Mucosa of rectum (tissue), 2 donors: ENCODE results near the gene IQCK.

Experiments used
- H3K27ac ChIP-seq, 2 donors: one replicate each; pipeline ENCODE4 v1.7.0; 2013; ENCODE audit warnings: inconsistent platforms in 2 of 2, low read depth in 2 of 2, low read length in 2 of 2
- H3K27me3 ChIP-seq, 2 donors: one replicate each; pipeline ENCODE4 v1.7.0; 2013; ENCODE audit warnings: low read length in 2 of 2; ENCODE audit not compliant: control insufficient read depth in 2 of 2, insufficient read depth in 2 of 2
- H3K36me3 ChIP-seq, 2 donors: one replicate each; pipeline ENCODE4 v1.7.0; 2013; ENCODE audit warnings: low read length in 2 of 2; ENCODE audit not compliant: control insufficient read depth in 2 of 2, insufficient read depth in 2 of 2
- H3K4me1 ChIP-seq, 2 donors: one replicate each; pipeline ENCODE4 v1.7.0; 2013; ENCODE audit warnings: low read length in 2 of 2, mild to moderate bottlenecking in 1 of 2; ENCODE audit not compliant: control insufficient read depth in 2 of 2, insufficient read depth in 2 of 2
- H3K4me3 ChIP-seq, 2 donors: one replicate each; pipeline ENCODE4 v1.7.0; 2013; ENCODE audit warnings: low read length in 2 of 2
- H3K9ac ChIP-seq, 2 donors: one replicate each; pipeline ENCODE4 v1.7.0; 2013; ENCODE audit warnings: low read length in 2 of 2, low read depth in 1 of 2, mild to moderate bottlenecking in 1 of 2
- H3K9me3 ChIP-seq, 2 donors: one replicate each; pipeline ENCODE4 v1.7.0; 2013; ENCODE audit warnings: low read length in 2 of 2; ENCODE audit not compliant: control insufficient read depth in 2 of 2
- donor health status: healthy.
- donor health status: Normal muscosa, but diverticular disease.

The IQCK gene

GRCh38 chr16:19707569-19708295, 10.3 kb upstream of the IQCK start:
- no peak overlapping the region for H3K27ac ChIP-seq
- peaks cover 0 to 3% of the 10 kb centered on the region in 2 donors for H3K4me1 ChIP-seq
- H3K36me3 ChIP-seq = peaks cover 31 to 66% of the 10 kb centered on the region in 2 donors
- H3K9ac ChIP-seq = no peak overlapping the region
- H3K27me3 ChIP-seq = no peaks in the 10 kb centered on the region
- H3K9me3 ChIP-seq = no peaks in the 10 kb centered on the region
- H3K4me3 ChIP-seq = no peak overlapping the region

- no peaks in the 10 kb centered on the region for H3K27me3 ChIP-seq
- H3K27ac ChIP-seq = no peak overlapping the region
- H3K36me3 ChIP-seq = peaks cover 33 to 60% of the 10 kb centered on the region in 2 donors
- no peaks in the 10 kb centered on the region for H3K9me3 ChIP-seq
- no peak overlapping the region for H3K9ac ChIP-seq
- H3K4me1 ChIP-seq = peaks cover 0 to 3% of the 10 kb centered on the region in 2 donors
- H3K4me3 ChIP-seq = no peak overlapping the region
Observed at GRCh38 chr16:19708296-19709205, 9.5 kb upstream of the IQCK start.

GRCh38 chr16:19709381-19710136, 8.5 kb upstream of the IQCK start:
- Histone ChIP-seq H3K4me3 (no peak overlapping the region), H3K27ac (no peak overlapping the region), H3K27me3 (no peaks in the 10 kb centered on the region), H3K4me1 (peaks cover 0 to under 1% of the 10 kb centered on the region in 2 donors), H3K9ac (no peak overlapping the region), H3K9me3 (no peaks in the 10 kb centered on the region), H3K36me3 (peaks cover 35 to 58% of the 10 kb centered on the region in 2 donors)

GRCh38 chr16:19710191-19710908, 7.7 kb upstream of the IQCK start:
- Histone ChIP-seq H3K27me3 (no peaks in the 10 kb centered on the region), H3K27ac (no peak overlapping the region), H3K4me1 (no peaks in the 10 kb centered on the region), H3K4me3 (no peak overlapping the region), H3K9ac (no peak overlapping the region), H3K9me3 (no peaks in the 10 kb centered on the region), H3K36me3 (peaks cover 28 to 53% of the 10 kb centered on the region in 2 donors)

- H3K36me3 ChIP-seq = peaks cover 25 to 48% of the 10 kb centered on the region in 2 donors
- H3K4me3 ChIP-seq = no peak overlapping the region
- H3K9me3 ChIP-seq = no peaks in the 10 kb centered on the region
- H3K9ac ChIP-seq = no peak overlapping the region
- no peak overlapping the region for H3K27ac ChIP-seq
- H3K27me3 ChIP-seq = no peaks in the 10 kb centered on the region
- peaks cover 5 to 7% of the 10 kb centered on the region in 2 donors for H3K4me1 ChIP-seq
Observed at GRCh38 chr16:19710991-19711545, 7.0 kb upstream of the IQCK start.

- no peaks in the 10 kb centered on the region for H3K9me3 ChIP-seq
- peaks cover 21 to 42% of the 10 kb centered on the region in 2 donors for H3K36me3 ChIP-seq
- no peak overlapping the region for H3K27ac ChIP-seq
- no peak overlapping the region for H3K9ac ChIP-seq
- H3K4me3 ChIP-seq = no peak overlapping the region
- peaks cover 8 to 12% of the 10 kb centered on the region in 2 donors for H3K4me1 ChIP-seq
- H3K27me3 ChIP-seq = no peaks in the 10 kb centered on the region
Observed at GRCh38 chr16:19711643-19712042, 6.4 kb upstream of the IQCK start.

- no peaks in the 10 kb centered on the region for H3K9me3 ChIP-seq
- H3K4me1 ChIP-seq = peaks cover 14 to 18% of the 10 kb centered on the region in 2 donors
- H3K27ac ChIP-seq = no peak overlapping the region
- H3K36me3 ChIP-seq = peaks cover 20 to 40% of the 10 kb centered on the region in 2 donors
- no peaks in the 10 kb centered on the region for H3K27me3 ChIP-seq
- no peak overlapping the region for H3K9ac ChIP-seq
- no peak overlapping the region for H3K4me3 ChIP-seq
Observed at GRCh38 chr16:19712418-19713058, 5.5 kb upstream of the IQCK start.

- H3K27me3 ChIP-seq = no peaks in the 10 kb centered on the region
- H3K27ac ChIP-seq = no peak overlapping the region
- H3K9ac ChIP-seq = no peak overlapping the region
- no peaks in the 10 kb centered on the region for H3K9me3 ChIP-seq
- H3K36me3 ChIP-seq = peaks cover 18 to 37% of the 10 kb centered on the region in 2 donors
- peaks cover 14 to 18% of the 10 kb centered on the region in 2 donors for H3K4me1 ChIP-seq
- no peak overlapping the region for H3K4me3 ChIP-seq
Observed at GRCh38 chr16:19713697-19714096, 4.4 kb upstream of the IQCK start.

GRCh38 chr16:19715566-19715965, 2.5 kb upstream of the IQCK start:
- Histone ChIP-seq H3K27ac (peak overlapping the region; percentile 45 to 63), H3K9me3 (no peaks in the 10 kb centered on the region), H3K36me3 (peaks cover 11 to 25% of the 10 kb centered on the region in 2 donors), H3K4me3 (no peak overlapping the region), H3K4me1 (peaks cover 17 to 18% of the 10 kb centered on the region in 2 donors), H3K27me3 (no peaks in the 10 kb centered on the region), H3K9ac (no peak overlapping the region)
